ENCODE measurements around the gene CLHC1.
"Not testable (repeated sequence)": the region's sequence is repeated elsewhere in the genome, so short reads cannot be mapped to it uniquely, and the experiment has no call there.

CLHC1 gene

GRCh38 chr2:55231546-55232083 lies 478 bp downstream of the CLHC1 start:
- DNase-seq, result no peak

- no peak for DNase-seq
Observed at GRCh38 chr2:55230551-55230950, 1.5 kb downstream of the CLHC1 start.

GRCh38 chr2:55229221-55229620 lies 2.9 kb downstream of the CLHC1 start:
- DNase-seq, result no peak

- no peak for DNase-seq
Observed at GRCh38 chr2:55228226-55228563, 3.9 kb downstream of the CLHC1 start.

- DNase-seq, result not testable (repeated sequence)
Observed at GRCh38 chr2:55227437-55228225, 4.5 kb downstream of the CLHC1 start.

- no peak for DNase-seq
Observed at GRCh38 chr2:55225481-55226020, 6.5 kb downstream of the CLHC1 start.

- DNase-seq, result no peak
Observed at GRCh38 chr2:55224761-55225261, 7.3 kb downstream of the CLHC1 start.

- no peak for DNase-seq
Observed at GRCh38 chr2:55223958-55224760, 7.9 kb downstream of the CLHC1 start.

- DNase-seq, result no peak
Observed at GRCh38 chr2:55213822-55214221, 18.3 kb downstream of the CLHC1 start.

DNA sequence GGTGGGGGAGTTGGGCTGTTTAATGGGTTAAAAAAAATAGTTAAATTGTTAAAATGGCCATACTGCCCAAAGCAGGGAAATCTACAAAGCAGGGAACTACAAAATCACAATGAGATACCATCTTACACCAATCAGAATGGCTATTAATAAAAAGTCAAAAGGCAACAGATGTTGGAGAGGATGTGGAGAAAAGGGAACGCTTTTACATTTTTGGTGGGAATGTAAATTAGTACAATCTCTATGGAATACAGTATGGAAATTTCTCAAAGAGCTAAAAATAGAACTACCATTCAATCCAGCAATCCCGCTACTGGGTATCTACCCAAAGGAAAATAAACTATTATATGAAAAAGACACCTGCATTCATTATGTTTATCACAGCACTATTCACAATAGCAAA lies 27.1 kb downstream of the CLHC1 start:
- no peak for DNase-seq

DNA sequence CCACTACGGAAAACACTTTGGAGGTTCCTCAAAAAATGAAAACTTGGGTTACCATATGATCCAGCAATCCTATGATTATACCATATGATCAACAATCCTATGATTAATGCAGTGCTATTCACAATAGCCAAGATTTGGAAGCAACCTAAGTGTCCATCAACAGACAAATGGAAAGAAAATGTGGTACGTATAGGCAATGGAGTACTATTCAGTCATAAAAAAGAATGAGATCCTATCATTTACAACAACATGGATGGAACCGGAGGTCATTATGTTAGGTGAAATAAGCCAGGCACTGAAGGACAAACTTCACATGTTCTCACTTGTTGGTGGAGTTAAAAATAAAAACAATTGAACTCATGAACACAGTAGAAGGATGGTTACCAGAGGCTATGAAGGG lies 27.6 kb downstream of the CLHC1 start:
- DNase-seq, result no peak

GRCh38 chr2:55200416-55200815 lies 31.7 kb downstream of the CLHC1 start:
- no peak for DNase-seq

DNA sequence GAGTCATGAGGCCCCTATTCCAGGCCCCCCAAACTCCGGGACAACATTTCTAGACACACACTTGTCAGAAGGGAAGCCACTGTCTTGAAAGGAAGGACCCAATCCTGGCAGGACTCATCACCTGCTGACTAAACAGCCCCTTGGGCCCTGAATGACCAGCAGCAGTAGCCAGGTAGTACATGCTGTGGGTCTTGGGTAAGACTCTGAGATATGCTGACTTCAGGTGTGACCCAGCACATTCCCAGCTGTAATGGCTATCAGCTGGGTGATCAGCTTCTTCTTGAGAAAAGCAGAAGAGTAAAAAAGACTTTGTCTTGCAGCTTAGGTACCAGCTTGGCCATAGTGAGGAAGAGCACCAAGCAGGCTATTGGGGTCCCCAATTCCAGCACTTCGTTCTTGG lies 35.6 kb downstream of the CLHC1 start:
- no peak for DNase-seq

DNA sequence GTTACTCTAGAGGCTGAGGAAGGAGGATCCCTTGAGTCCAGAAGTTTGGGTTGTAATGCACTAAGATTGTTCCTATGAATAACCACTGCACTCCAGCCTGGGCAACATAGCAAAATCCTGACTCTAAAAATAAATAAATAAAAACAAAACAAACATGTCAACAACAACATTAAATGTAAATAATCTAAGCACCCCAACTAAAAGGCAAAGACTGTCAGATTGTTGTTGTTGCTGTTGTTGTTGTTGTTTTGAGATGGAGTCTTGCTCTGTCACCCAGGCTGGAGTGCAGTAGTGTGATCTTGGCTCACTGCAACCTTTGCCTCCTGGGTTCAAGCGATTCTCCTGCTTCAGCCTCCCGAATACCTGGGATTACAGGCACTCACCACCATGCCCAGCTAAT lies 40.2 kb downstream of the CLHC1 start:
- DNase-seq, result not testable (repeated sequence)

GRCh38 chr2:55186837-55187236 lies 45.3 kb downstream of the CLHC1 start:
- not testable (repeated sequence) for DNase-seq

- no peak for DNase-seq
Observed at GRCh38 chr2:55180374-55180773, 51.7 kb downstream of the CLHC1 start.

DNA sequence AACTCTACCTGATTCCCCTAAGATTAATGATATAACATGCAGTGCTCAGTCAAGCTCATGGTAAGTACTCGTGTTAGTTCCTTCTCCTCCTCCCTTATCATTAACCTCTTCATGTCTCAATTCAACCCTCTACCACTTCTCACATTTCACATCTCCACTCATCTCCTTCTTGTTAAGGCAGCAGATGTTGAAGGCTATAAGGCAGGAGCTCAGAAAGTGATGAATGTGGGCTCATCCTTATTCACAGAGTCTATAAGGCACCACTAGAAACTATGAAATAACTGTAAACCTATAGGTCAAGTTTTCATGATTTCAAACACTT lies 56.0 kb downstream of the CLHC1 start:
- DNase-seq, result no peak

DNA sequence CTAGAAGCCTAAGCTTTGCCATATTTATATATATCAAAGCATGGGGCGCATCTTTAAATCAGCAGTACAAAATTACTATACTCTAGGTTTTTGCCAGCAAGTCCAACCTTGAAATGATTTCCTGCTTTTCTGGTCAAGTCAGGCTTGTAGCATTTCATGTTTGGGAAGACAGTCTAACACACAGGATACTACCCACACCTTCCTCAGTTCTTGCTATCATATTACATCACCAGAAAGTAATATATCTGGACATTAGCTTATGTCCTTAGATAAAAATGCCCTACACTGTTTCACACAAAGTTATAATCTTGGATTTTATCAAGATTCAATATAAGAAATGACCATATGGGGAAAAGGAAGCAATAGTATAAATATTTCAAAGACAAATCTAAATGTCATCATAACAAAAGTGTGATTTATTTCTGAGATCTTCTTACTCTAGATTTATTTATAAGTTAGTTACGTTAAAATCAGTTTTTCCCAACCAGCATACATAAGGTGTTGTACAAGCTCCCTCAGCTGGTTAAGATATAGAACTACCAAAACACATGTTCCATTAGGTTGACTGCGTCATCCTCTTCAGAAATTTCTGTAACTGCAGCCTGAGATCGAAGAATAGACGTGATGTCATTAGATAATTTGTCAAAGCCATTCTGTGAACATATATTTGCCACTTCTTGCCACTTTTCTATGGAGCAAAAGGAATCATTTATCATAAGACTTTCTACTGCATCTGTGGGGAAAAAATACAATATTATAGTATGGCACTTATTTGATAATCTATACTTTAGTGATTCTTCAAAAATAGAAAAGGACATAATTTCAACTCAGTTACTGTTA lies 56.6 kb downstream of the CLHC1 start:
- no peak for DNase-seq

GRCh38 chr2:55173438-55174054 lies 58.5 kb downstream of the CLHC1 start:
- no peak for DNase-seq

DNA sequence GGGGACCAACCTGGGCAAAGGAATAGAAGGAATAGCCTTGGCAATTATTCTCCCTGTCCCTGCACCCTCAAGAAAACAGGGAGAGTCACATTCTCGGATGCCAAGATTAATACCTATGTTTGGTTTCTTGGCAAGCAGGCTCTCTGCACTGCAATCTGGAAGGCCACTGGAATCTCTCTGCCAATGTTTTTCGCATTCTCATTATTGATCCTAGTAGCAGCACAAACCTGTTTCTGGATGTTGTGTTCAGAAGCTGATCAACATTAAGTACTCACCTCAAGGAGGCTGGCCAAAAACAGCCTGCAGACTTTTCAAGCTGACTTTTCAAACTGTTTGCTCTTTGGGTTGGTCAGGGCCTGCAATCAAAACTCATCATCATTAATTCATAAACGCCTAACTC lies 62.2 kb downstream of the CLHC1 start:
- DNase-seq, result no peak

- no peak for DNase-seq
Observed at GRCh38 chr2:55169359-55169758, 62.7 kb downstream of the CLHC1 start.

Measured in activated CD4-positive, alpha-beta T cell treated with anti-CD3 and anti-CD28 coated beads for 48 hours (primary cell).